H7 (cell line): ENCODE results near the gene PSAP. TPM values are rescaled to one million over a fixed set of nuclear protein-coding genes. Genes with fewer than 3 reads are reported as not detected.
A peak's percentile ranks its signal among the peaks of the same experiment; 100 is the strongest.

Source experiments
- DNase-seq: peaks from one replicate; pipeline ENCODE4 v3.0.0; 2012
- H3K27me3 ChIP-seq: 2 replicates; pipeline ENCODE4 v1.6.0; 2011; ENCODE audit warnings: mild to moderate bottlenecking, low read length; ENCODE audit not compliant: control insufficient read depth, insufficient read depth
- H3K36me3 ChIP-seq: replicated peaks from 2 replicates; pipeline ENCODE4 v1.5.1; 2011; ENCODE audit warnings: low read length; ENCODE audit not compliant: control insufficient read depth, insufficient read depth
- H3K4me3 ChIP-seq: 2 replicates; pipeline ENCODE4 v1.5.1; 2011; ENCODE audit warnings: low read depth, mild to moderate bottlenecking, control low read depth, low read length, moderate library complexity; ENCODE audit not compliant: insufficient read depth
- total RNA-seq: library from RNA; depleted of rRNA; stranded (reverse); fragments of >200 nt; shearing (Covaris generic); gene quantifications from 2 replicates; pipeline ENCODE4 v1.2.3, GENCODE V29; 2014; rRNA removed

The PSAP gene
- total RNA-seq, 1 experiment from 2014 or later: 389 TPM

- Histone ChIP-seq H3K36me3 (no peaks in the 10 kb centered on the region), H3K4me3 (peak within 1 kb of the TSS; percentile 54), H3K27me3 (peaks cover 13% of the 10 kb centered on the region)
- DNase-seq: peak; percentile 98
Measured at GRCh38 chr10:71773221-71773971, 77.7 kb downstream of the PSAP start, which contains the start of gene VSIR. Gene VSIR, minus strand, starts transcription at chr10:71773520. Its CDS starts 81 bp downstream, at chr10:71773439.

GRCh38 chr10:71772832-71773220 is 78.2 kb downstream of the PSAP start:
- no peak for DNase-seq
- H3K4me3 ChIP-seq: peak overlapping the region; percentile 54
- no peaks in the 10 kb centered on the region for H3K36me3 ChIP-seq
- H3K27me3 ChIP-seq: peaks cover 13% of the 10 kb centered on the region

- DNase-seq: no peak
- H3K4me3 ChIP-seq: no peak overlapping the region
- H3K36me3 ChIP-seq: no peaks in the 10 kb centered on the region
- H3K27me3 ChIP-seq: peaks cover 13% of the 10 kb centered on the region
Measured at GRCh38 chr10:71771821-71772617, 79.0 kb downstream of the PSAP start.

GRCh38 chr10:71771204-71771603 is 79.8 kb downstream of the PSAP start:
- no peak for DNase-seq
- Histone ChIP-seq H3K27me3 (peaks cover 13% of the 10 kb centered on the region), H3K36me3 (no peaks in the 10 kb centered on the region), H3K4me3 (no peak overlapping the region)

GRCh38 chr10:71770789-71771188 is 80.3 kb downstream of the PSAP start:
- H3K36me3 ChIP-seq: no peaks in the 10 kb centered on the region
- H3K4me3 ChIP-seq: no peak overlapping the region
- no peak for DNase-seq
- peaks cover 13% of the 10 kb centered on the region for H3K27me3 ChIP-seq

GRCh38 chr10:71770255-71770654 is 80.8 kb downstream of the PSAP start:
- Histone ChIP-seq H3K27me3 (peaks cover 13% of the 10 kb centered on the region), H3K36me3 (no peaks in the 10 kb centered on the region), H3K4me3 (no peak overlapping the region)
- no peak for DNase-seq

- Histone ChIP-seq H3K4me3 (no peak overlapping the region), H3K36me3 (no peaks in the 10 kb centered on the region), H3K27me3 (peaks cover 13% of the 10 kb centered on the region)
- no peak for DNase-seq
Measured at GRCh38 chr10:71769279-71769823, 81.7 kb downstream of the PSAP start.

- Histone ChIP-seq H3K36me3 (no peaks in the 10 kb centered on the region), H3K4me3 (no peak overlapping the region), H3K27me3 (peaks cover 3% of the 10 kb centered on the region; the same call in 1 of the 2 replicates)
- no peak for DNase-seq
Measured at GRCh38 chr10:71767420-71768035, 83.5 kb downstream of the PSAP start.

- no peak overlapping the region for H3K4me3 ChIP-seq
- no peaks in the 10 kb centered on the region for H3K36me3 ChIP-seq
- no peaks in the 10 kb centered on the region; the same call in 1 of the 2 replicates for H3K27me3 ChIP-seq
- no peak for DNase-seq
Measured at GRCh38 chr10:71766717-71767419, 84.2 kb downstream of the PSAP start.

Other genes with a start within 250 kb of the PSAP start
- 0.17 and 0.18 TPM in 2 replicates for gene C10orf105, start 131.5 kb downstream of the PSAP start, total RNA-seq
- 0.04 and 0.31 TPM in 2 replicates for gene VSIR, start 77.7 kb downstream of the PSAP start, total RNA-seq
- 4.1 and 4.2 TPM in 2 replicates for gene CHST3, start 113.1 kb upstream of the PSAP start, total RNA-seq
- 1.3 TPM in 2 replicates for gene SPOCK2, start 237.3 kb upstream of the PSAP start, total RNA-seq